Left ventricle myocardium superior (tissue), 1 donor: Measurements from ENCODE around the gene CEACAM7. TPM values are rescaled to one million over a fixed set of nuclear protein-coding genes. Genes with fewer than 3 reads are reported as not detected.
A peak's percentile ranks its signal among the peaks of the same experiment; 100 is the strongest.
"Not testable (repeated sequence)": the region's sequence is repeated elsewhere in the genome, so short reads cannot be mapped to it uniquely, and the experiment has no call there.

Experiments
- ATAC-seq: fragments of 200-7000 bp; cut with Tn5 transposase; one replicate; pipeline ENCODE4 v1.9.1; 2020; ENCODE audit warnings: mild to moderate bottlenecking, moderate library complexity
- DNase-seq: peaks from one replicate; pipeline ENCODE4 v3.0.0-alpha.2; 2020
- intact Hi-C: fragments of 100-400 bp; cut with micrococcal nuclease; formaldehyde crosslinking; loops from one replicate; pipeline ENCODE4 v1.11.0; 2022
- long read RNA-seq: library from polyadenylated mRNA; unstranded; transcript quantifications from one replicate; pipeline ENCODE4 v2.0.0, GENCODE V29; 2021
- total RNA-seq: library from RNA; stranded (reverse); fragmentation: NEBNext Ultra II Directional; extraction: Animal tissue kit (Norgen Biotek cat#: 25700); gene quantifications from one replicate; pipeline ENCODE4 v1.2.1, GENCODE V29; 2021
- donor health status: DM: no; HTN: yes; CAD: no; lungs with severe emphysema.

The CEACAM7 gene
- total RNA-seq = not detected
- long read RNA-seq = 0 reads

GRCh38 chr19:41688098-41688497, at the start of gene CEACAM7:
TSS of gene CEACAM7 (minus strand) at chr19:41688270. CDS start at chr19:41688165, 105 bp downstream.
- no peak for DNase-seq
- intact Hi-C loops = no loop called here
- ATAC-seq = no peak

- DNase-seq (no peak), ATAC-seq (no peak)
- intact Hi-C loops = no loop called here
These were observed 47.1 kb upstream of the CEACAM7 start for GRCh38 chr19:41735071-41735600.

GRCh38 chr19:41734585-41734984, 46.5 kb upstream of the CEACAM7 start:
- no peak for DNase-seq
- ATAC-seq = no peak
- intact Hi-C loops = no loop called here

GRCh38 chr19:41734156-41734555, 46.1 kb upstream of the CEACAM7 start:
- ATAC-seq = no peak
- intact Hi-C loops = no loop called here
- no peak for DNase-seq

GRCh38 chr19:41726493-41726892, 38.4 kb upstream of the CEACAM7 start:
- intact Hi-C loops = no loop called here
- no peak for ATAC-seq

GRCh38 chr19:41720103-41720502, 32.0 kb upstream of the CEACAM7 start:
- intact Hi-C loops = no loop called here
- DNase-seq (no peak), ATAC-seq (no peak)

More at GRCh38 chr19:41726493-41726892, 38.4 kb upstream of the CEACAM7 start:
- no peak for DNase-seq

- ATAC-seq (no peak), DNase-seq (no peak)
- intact Hi-C loops = no loop called here
These were observed 30.7 kb upstream of the CEACAM7 start for GRCh38 chr19:41718761-41719160.

GRCh38 chr19:41714598-41714997, 26.5 kb upstream of the CEACAM7 start:
- DNase-seq (no peak), ATAC-seq (no peak)
- intact Hi-C loops = no loop called here

- no peak for DNase-seq
- no peak for ATAC-seq
- intact Hi-C loops = no loop called here
These were observed 23.5 kb upstream of the CEACAM7 start for GRCh38 chr19:41711376-41712261.

- ATAC-seq (no peak), DNase-seq (no peak)
- intact Hi-C loops = no loop called here
These were observed 22.0 kb upstream of the CEACAM7 start for GRCh38 chr19:41709951-41710645.

GRCh38 chr19:41709516-41709915, 21.4 kb upstream of the CEACAM7 start:
- intact Hi-C loops, ATAC-seq, DNase-seq: not testable (repeated sequence)

GRCh38 chr19:41708481-41708880, 20.4 kb upstream of the CEACAM7 start, which contains the start of gene CEACAM5:
TSS of gene CEACAM5 (plus strand) at chr19:41708626. CDS start at chr19:41708732, 106 bp downstream.
- DNase-seq = no peak
- intact Hi-C loops = no loop called here

GRCh38 chr19:41707871-41708371, 19.9 kb upstream of the CEACAM7 start:
- intact Hi-C loops = no loop called here
- ATAC-seq (no peak), DNase-seq (no peak)

More at GRCh38 chr19:41708481-41708880, 20.4 kb upstream of the CEACAM7 start, which contains the start of gene CEACAM5:
- ATAC-seq = no peak

GRCh38 chr19:41707502-41707812, 19.4 kb upstream of the CEACAM7 start:
- intact Hi-C loops = no loop called here
- no peak for ATAC-seq
- DNase-seq = no peak

GRCh38 chr19:41706741-41707501, 18.9 kb upstream of the CEACAM7 start:
- ATAC-seq = peak; percentile 54
- DNase-seq = peak; percentile 46
- intact Hi-C loops = no loop called here

GRCh38 chr19:41705393-41706174, 17.5 kb upstream of the CEACAM7 start:
- ATAC-seq (peak; percentile 25), DNase-seq (no peak)
- intact Hi-C loops = no loop called here

GRCh38 chr19:41703602-41704293, 15.7 kb upstream of the CEACAM7 start:
- no peak for DNase-seq
- intact Hi-C loops = no loop called here
- no peak for ATAC-seq

GRCh38 chr19:41702171-41702651, 14.1 kb upstream of the CEACAM7 start:
- ATAC-seq (no peak), DNase-seq (no peak)
- intact Hi-C loops = no loop called here
